ENCODE data around the gene HPS1. TPM values are rescaled to one million over a fixed set of nuclear protein-coding genes. Genes with fewer than 3 reads are reported as not detected.

Gene HPS1
- total and polyA plus RNA-seq, 2 experiments from 2014 or later = 21.4 to 51.2 TPM

GRCh38 chr10:98431016-98431415, 15.7 kb downstream of the HPS1 start (continued):
- TF ChIP-seq ZNF462 (CRISPR knock-in tag; IDR thresholded peaks at IDR 0.05) (no peak), EZH2 (IDR thresholded peaks at IDR 0.05; ENCODE audit: low read depth, unreplicated experiment) (no peak), ETS1 (IDR thresholded peaks at IDR 0.05) (no peak), POLR2AphosphoS5 (IDR thresholded peaks at IDR 0.05; ENCODE audit: low read depth) (no peak), EZH2phosphoT487 (IDR thresholded peaks at IDR 0.05; ENCODE audit: unreplicated experiment) (no peak), ZNF331 (CRISPR knock-in tag; IDR thresholded peaks at IDR 0.05; ENCODE audit: low read depth) (no peak), CREB1 (CRISPR knock-in tag; IDR thresholded peaks at IDR 0.05; ENCODE audit: low read depth) (no peak)

DNA sequence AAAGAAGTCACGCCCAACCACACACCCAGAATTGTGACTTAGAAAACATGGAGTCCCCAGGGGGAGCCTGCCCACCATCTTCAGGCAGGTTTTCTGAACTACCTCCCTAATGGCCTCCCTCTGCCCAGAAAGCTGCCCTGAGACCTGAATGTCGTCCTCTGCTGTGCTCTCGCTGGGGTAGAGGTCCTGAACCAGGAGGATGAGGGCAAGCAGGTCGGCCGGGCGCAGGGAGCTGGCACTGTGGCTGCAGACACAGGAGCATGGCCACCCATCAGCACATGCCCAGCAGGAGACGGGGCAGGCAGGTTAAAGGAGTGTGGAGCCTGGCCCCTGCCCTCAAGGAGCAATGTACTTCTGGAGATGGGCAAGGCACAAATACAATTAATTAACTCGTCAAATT, 16.3 kb downstream of the HPS1 start:
- H3K27me3 Mint-ChIP-seq (ENCODE audit: insufficient read depth, low read depth, poor library complexity) = peaks cover 6% of the 10 kb centered on the region
- H3K9me3 Mint-ChIP-seq = peaks cover 22% of the 10 kb centered on the region
- Histone ChIP-seq H2AFZ (no peak overlapping the region), H3K4me3 (no peak overlapping the region), H3K4me1 (ENCODE audit: insufficient read depth) (no peaks in the 10 kb centered on the region), H3K27me3 (ENCODE audit: insufficient read depth) (no peaks in the 10 kb centered on the region), H3K9me2 (ENCODE audit: insufficient read depth) (no peaks in the 10 kb centered on the region), H4K20me1 (replicated peaks; ENCODE audit: insufficient read depth) (no peaks in the 10 kb centered on the region; the same call in 1 of the 2 replicates), H3F3A (replicated peaks; ENCODE audit: low read depth) (no peaks in the 10 kb centered on the region), H3K36me3 (ENCODE audit: insufficient read depth) (peaks cover 13% of the 10 kb centered on the region), H3K79me2 (replicated peaks; ENCODE audit: insufficient read depth) (no peaks in the 10 kb centered on the region), H3K27ac (ENCODE audit: low read depth) (no peak overlapping the region), H3K4me2 (no peak overlapping the region)
- ATAC-seq = no peak
- H3K4me3 Mint-ChIP-seq = no peak overlapping the region
- peaks cover 55% of the 10 kb centered on the region for H3K36me3 Mint-ChIP-seq (ENCODE audit: low read depth)
- DNase-seq (ENCODE audit: low spot score) = no peak
- H3K27ac Mint-ChIP-seq = no peak overlapping the region
- H3K4me1 Mint-ChIP-seq = no peaks in the 10 kb centered on the region
- TF ChIP-seq EZH2 (IDR thresholded peaks at IDR 0.05; ENCODE audit: low read depth, unreplicated experiment) = no peak
- no peak for TF ChIP-seq REST (IDR thresholded peaks at IDR 0.05; ENCODE audit: unreplicated experiment)
- TF ChIP-seq NANOG (IDR thresholded peaks at IDR 0.05; ENCODE audit: borderline replicate concordance) = no peak
- no peak for TF ChIP-seq STAT1 (IDR thresholded peaks at IDR 0.05; ENCODE audit: unreplicated experiment)
- TF ChIP-seq ZNF331 (CRISPR knock-in tag; IDR thresholded peaks at IDR 0.05; ENCODE audit: low read depth) = no peak
- TF ChIP-seq EZH2phosphoT487 (IDR thresholded peaks at IDR 0.05; ENCODE audit: unreplicated experiment) = no peak
- TF ChIP-seq, protein P1, sequence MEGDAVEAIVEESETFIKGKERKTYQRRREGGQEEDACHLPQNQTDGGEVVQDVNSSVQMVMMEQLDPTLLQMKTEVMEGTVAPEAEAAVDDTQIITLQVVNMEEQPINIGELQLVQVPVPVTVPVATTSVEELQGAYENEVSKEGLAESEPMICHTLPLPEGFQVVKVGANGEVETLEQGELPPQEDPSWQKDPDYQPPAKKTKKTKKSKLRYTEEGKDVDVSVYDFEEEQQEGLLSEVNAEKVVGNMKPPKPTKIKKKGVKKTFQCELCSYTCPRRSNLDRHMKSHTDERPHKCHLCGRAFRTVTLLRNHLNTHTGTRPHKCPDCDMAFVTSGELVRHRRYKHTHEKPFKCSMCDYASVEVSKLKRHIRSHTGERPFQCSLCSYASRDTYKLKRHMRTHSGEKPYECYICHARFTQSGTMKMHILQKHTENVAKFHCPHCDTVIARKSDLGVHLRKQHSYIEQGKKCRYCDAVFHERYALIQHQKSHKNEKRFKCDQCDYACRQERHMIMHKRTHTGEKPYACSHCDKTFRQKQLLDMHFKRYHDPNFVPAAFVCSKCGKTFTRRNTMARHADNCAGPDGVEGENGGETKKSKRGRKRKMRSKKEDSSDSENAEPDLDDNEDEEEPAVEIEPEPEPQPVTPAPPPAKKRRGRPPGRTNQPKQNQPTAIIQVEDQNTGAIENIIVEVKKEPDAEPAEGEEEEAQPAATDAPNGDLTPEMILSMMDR (conservative IDR thresholded peaks at IDR 0.05; ENCODE audit: low read depth in 2 of 2) = no peak
- TF ChIP-seq CREB1 (CRISPR knock-in tag; IDR thresholded peaks at IDR 0.05; ENCODE audit: low read depth) = no peak
- no peak for TF ChIP-seq JUNB (IDR thresholded peaks at IDR 0.05; ENCODE audit: unreplicated experiment)
